HG03457 (cell line): ENCODE measurements around the gene PPP1R13B.
"Not testable (repeated sequence)": the region's sequence is repeated elsewhere in the genome, so short reads cannot be mapped to it uniquely, and the experiment has no call there.

ENCODE experiments used
- ATAC-seq: cut with Tn5 transposase; IDR thresholded peaks from one replicate; pipeline ENCODE4 v1.9.1; 2021; ENCODE audit warnings: moderate number of reproducible peaks; ENCODE audit not compliant: unreplicated experiment

PPP1R13B gene

GRCh38 chr14:103702497-103703432 is 144.6 kb downstream of the PPP1R13B start:
- ATAC-seq, result no peak

GRCh38 chr14:103702095-103702494 is 145.3 kb downstream of the PPP1R13B start:
- ATAC-seq, result no peak

- no peak for ATAC-seq
Measured at GRCh38 chr14:103700753-103701490, 146.5 kb downstream of the PPP1R13B start.

GRCh38 chr14:103699901-103700752 is 147.2 kb downstream of the PPP1R13B start:
- ATAC-seq, result no peak

- ATAC-seq, result no peak
Measured at GRCh38 chr14:103699261-103699661, 148.1 kb downstream of the PPP1R13B start.

- ATAC-seq, result no peak
Measured at GRCh38 chr14:103698380-103699260, 148.8 kb downstream of the PPP1R13B start.

- no peak for ATAC-seq
Measured at GRCh38 chr14:103697603-103698379, 149.6 kb downstream of the PPP1R13B start.

GRCh38 chr14:103697206-103697602 is 150.2 kb downstream of the PPP1R13B start:
- no peak for ATAC-seq

GRCh38 chr14:103696466-103697071 is 150.8 kb downstream of the PPP1R13B start:
- ATAC-seq, result no peak

- no peak for ATAC-seq
Measured at GRCh38 chr14:103696070-103696402, 151.3 kb downstream of the PPP1R13B start.

- no peak for ATAC-seq
Measured at GRCh38 chr14:103695296-103696069, 151.9 kb downstream of the PPP1R13B start.

GRCh38 chr14:103694572-103695026 is 152.8 kb downstream of the PPP1R13B start:
- no peak for ATAC-seq

- ATAC-seq, result no peak
Measured at GRCh38 chr14:103693515-103693914, 153.9 kb downstream of the PPP1R13B start.

GRCh38 chr14:103692871-103693270 is 154.5 kb downstream of the PPP1R13B start:
- ATAC-seq, result no peak

- ATAC-seq, result no peak
Measured at GRCh38 chr14:103692159-103692558, 155.2 kb downstream of the PPP1R13B start.

GRCh38 chr14:103691655-103692054 is 155.7 kb downstream of the PPP1R13B start:
- not testable (repeated sequence) for ATAC-seq

- no peak for ATAC-seq
Measured at GRCh38 chr14:103690332-103690731, 157.0 kb downstream of the PPP1R13B start.
